GM12892 (cell line): Measurements from ENCODE around the gene NIBAN1.

Source experiments
- POLR2A ChIP-seq: IDR thresholded peaks from 2 replicates; pipeline ENCODE4 v1.6.1; 2011; ENCODE audit warnings: low read depth, low read length, control low read depth
- POLR2AphosphoS5 ChIP-seq: IDR thresholded peaks from 2 replicates; pipeline ENCODE4 v1.6.1; 2011; ENCODE audit warnings: low read depth, low read length, control low read depth
- TAF1 ChIP-seq: IDR thresholded peaks from 2 replicates; pipeline ENCODE4 v1.6.1; 2011; ENCODE audit warnings: low read depth, mild to moderate bottlenecking, control low read depth, low read length, borderline replicate concordance

DNA sequence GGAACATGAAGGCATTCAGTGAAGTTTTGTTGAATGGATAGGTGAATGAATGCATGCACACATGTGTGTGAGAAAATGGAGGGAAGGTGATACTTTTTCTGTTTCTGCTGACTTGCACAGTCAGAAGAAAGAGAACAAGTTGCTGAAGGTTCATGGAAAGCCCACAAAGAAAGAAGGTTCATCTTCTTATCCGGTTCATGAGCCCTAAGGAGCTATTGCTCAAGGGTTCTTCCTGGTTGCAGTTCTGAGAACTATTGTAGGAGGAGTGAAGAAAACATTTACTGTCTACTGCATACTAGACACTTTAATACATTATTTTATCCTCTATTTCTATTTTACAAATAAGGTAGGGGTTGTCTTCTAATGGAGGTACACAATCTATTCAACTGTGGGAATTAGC is 13.4 kb upstream of the NIBAN1 start:
- TF ChIP-seq POLR2A: no peak
- TF ChIP-seq POLR2AphosphoS5: no peak
- no peak for TF ChIP-seq TAF1
